B cell (primary cell): ENCODE results near the gene PIK3C2G. TPM values are rescaled to one million over a fixed set of nuclear protein-coding genes. Genes with fewer than 3 reads are reported as not detected.
"Not testable (repeated sequence)": the region's sequence is repeated elsewhere in the genome, so short reads cannot be mapped to it uniquely, and the experiment has no call there.

Experiments
- ATAC-seq: fragments of 200-7000 bp; cut with Tn5 transposase; one replicate; pipeline ENCODE4 v1.10.0; 2021; ENCODE audit warnings: low read depth, mild to moderate bottlenecking, moderate number of reproducible peaks, moderate library complexity
- CTCF ChIA-PET: fragments of 350-600 bp; sonication (Branson Sonifier 250); formaldehyde crosslinking; loops from one replicate; lab custom pipeline; 2021; ENCODE audit warnings: antibody characterized with exemption, inconsistent platforms; lab: Charles Lee
- POLR2A ChIA-PET: fragments of 350-600 bp; sonication (Branson Sonifier 250); formaldehyde crosslinking; loops from one replicate; lab custom pipeline; 2021; ENCODE audit warnings: antibody characterized with exemption; lab: Charles Lee
- DNase-seq: peaks from one replicate; pipeline ENCODE4 v3.0.0; 2013
- H2AFZ ChIP-seq: 2 replicates; pipeline ENCODE4 v1.6.1; 2012; ENCODE audit warnings: mild to moderate bottlenecking, low read depth, low read length; ENCODE audit not compliant: insufficient read depth, poor library complexity, severe bottlenecking
- H3K27ac ChIP-seq, 2 donors: 1 replicate in 1 of 2; 2 replicates in 1 of 2; pipeline ENCODE4 v1.5.1; 2012 to 2013; ENCODE audit warnings: low read length in 2 of 2, mild to moderate bottlenecking in 2 of 2, moderate library complexity in 1 of 2
- H3K27me3 ChIP-seq, 4 experiments: fragments of 200-600 bp in 1 of 4; sonication (generic) in 1 of 4; replicated peaks in 1 of 4; 1 replicate in 2 of 4; 2 replicates in 2 of 4; pipeline versions ENCODE4 v1.6.1 to v1.7.0; 2013 to 2016; ENCODE audit warnings: low read length in 3 of 4, mild to moderate bottlenecking in 2 of 4, mixed read lengths in 1 of 4, moderate library complexity in 1 of 4; ENCODE audit not compliant: insufficient read depth in 4 of 4, control insufficient read depth in 3 of 4; ENCODE audit errors: control extremely low read depth in 1 of 4
- H3K36me3 ChIP-seq, 2 experiments: replicated peaks in 1 of 2; 1 replicate in 1 of 2; 2 replicates in 1 of 2; pipeline versions ENCODE4 v1.6.1 to v1.7.1; 2013; ENCODE audit warnings: low read length in 1 of 2; ENCODE audit not compliant: insufficient read depth in 2 of 2, control insufficient read depth in 1 of 2; ENCODE audit errors: control extremely low read depth in 1 of 2, extremely low read depth in 1 of 2
- H3K4me1 ChIP-seq, 2 donors: fragments of 200-600 bp in 1 of 2; sonication (generic) in 1 of 2; 1 replicate in 1 of 2; 2 replicates in 1 of 2; pipeline versions ENCODE4 v1.5.1 to v1.6.1; 2013 to 2017; ENCODE audit warnings: low read length in 2 of 2; ENCODE audit not compliant: control insufficient read depth in 2 of 2, insufficient read depth in 2 of 2
- H3K4me2 ChIP-seq: replicated peaks from 2 replicates; pipeline ENCODE3; 2012; ENCODE audit warnings: mild to moderate bottlenecking, low read depth, low read length; ENCODE audit not compliant: poor library complexity, severe bottlenecking
- H3K4me3 ChIP-seq, 5 experiments: fragments of 200-600 bp in 1 of 5; sonication (generic) in 1 of 5; 1 replicate in 3 of 5; 2 replicates in 2 of 5; pipeline versions ENCODE4 v1.5.1 to v1.7.0; 2011 to 2016; ENCODE audit warnings: low read length in 4 of 5, mild to moderate bottlenecking in 4 of 5, low read depth in 2 of 5, control low read depth in 1 of 5, moderate library complexity in 1 of 5; ENCODE audit not compliant: insufficient read depth in 1 of 5; ENCODE audit errors: control extremely low read depth in 1 of 5, extremely low read depth in 1 of 5
- H3K79me2 ChIP-seq: fragments of 200-600 bp; sonication (generic); one replicate; pipeline ENCODE4 v1.6.0; 2016; ENCODE audit warnings: low read length; ENCODE audit not compliant: control insufficient read depth, insufficient read depth
- H3K9ac ChIP-seq: fragments of 200-600 bp; sonication (generic); 2 replicates; pipeline ENCODE4 v1.6.1; 2017; ENCODE audit warnings: mild to moderate bottlenecking, low read length, moderate library complexity
- H3K9me3 ChIP-seq, 3 donors: one replicate each; pipeline versions ENCODE4 v1.6.1 to v1.7.1; 2013; ENCODE audit warnings: low read length in 2 of 3; ENCODE audit not compliant: control insufficient read depth in 2 of 3, insufficient read depth in 1 of 3; ENCODE audit errors: control extremely low read depth in 1 of 3
- H4K20me1 ChIP-seq: 2 replicates; pipeline ENCODE4 v1.6.0; 2012; ENCODE audit warnings: mild to moderate bottlenecking, low read length; ENCODE audit not compliant: insufficient read depth, control insufficient read depth, poor library complexity, severe bottlenecking
- H3K27ac Mint-ChIP-seq: one replicate; pipeline ENCODE4 v1.8.0; 2021; ENCODE audit warnings: mixed read lengths
- H3K27me3 Mint-ChIP-seq: one replicate; pipeline ENCODE4 v1.8.0; 2021; ENCODE audit warnings: mixed read lengths
- H3K4me1 Mint-ChIP-seq: one replicate; pipeline ENCODE4 v1.8.0; 2021; ENCODE audit warnings: mixed read lengths
- H3K4me3 Mint-ChIP-seq: one replicate; pipeline ENCODE4 v1.8.0; 2021; ENCODE audit warnings: mixed read lengths
- H3K9me3 Mint-ChIP-seq: one replicate; pipeline ENCODE4 v1.8.0; 2022; ENCODE audit warnings: mixed read lengths; ENCODE audit not compliant: insufficient read depth
- CTCF ChIP-seq: fragments of 200-600 bp; IDR thresholded peaks from one replicate; pipeline ENCODE4 v1.8.0; 2022; ENCODE audit warnings: antibody characterized with exemption, mild to moderate bottlenecking
- EZH2 ChIP-seq: IDR thresholded peaks from 2 replicates; pipeline ENCODE4 v1.6.1; 2012; ENCODE audit warnings: borderline replicate concordance, low read depth, mild to moderate bottlenecking, moderate library complexity, low read length; ENCODE audit not compliant: insufficient read depth, poor library complexity, severe bottlenecking
- WGBS: methylation state at CpG from one replicate; pipeline ENCODE4 v1.1.5; 2013; ENCODE audit warnings: missing lambda C conversion rate; ENCODE audit not compliant: insufficient coverage; 5-methylcytosine and 5-hydroxymethylcytosine counted together
- intact Hi-C: fragments of 100-400 bp; cut with micrococcal nuclease; formaldehyde crosslinking; loops from one replicate; pipeline ENCODE4 v1.10.0; 2022
- polyA plus RNA-seq: library from polyadenylated mRNA; depleted of rRNA; stranded (reverse); fragments of >200 nt; gene quantifications from 2 replicates; pipeline ENCODE4 v1.2.3, GENCODE V29; 2012
- total RNA-seq, 2 donors: library from RNA; stranded (reverse); fragments of 120-200 nt in 1 of 2; gene quantifications; 1 replicate in 1 of 2; 2 replicates in 1 of 2; pipeline versions ENCODE4 v1.2.3 to v1.2.4, GENCODE V29; 2013 to 2022

PIK3C2G gene
- total and polyA plus RNA-seq, 2 donors (not counting 1 experiment from before 2014, with no cell fraction given): not detected

- intact Hi-C loops: no loop called here
- H3K9me3 ChIP-seq: no peaks in the 10 kb centered on the region
- no peaks in the 10 kb centered on the region for H4K20me1 ChIP-seq
- TF ChIP-seq CTCF: no peak
- TF ChIP-seq EZH2: no peak
- DNase-seq (no peak), ATAC-seq (no peak)
- H2AFZ ChIP-seq: no peak overlapping the region
- Mint-ChIP-seq H3K4me1 (no peaks in the 10 kb centered on the region), H3K27ac (no peak overlapping the region), H3K9me3 (no peaks in the 10 kb centered on the region), H3K4me3 (no peak overlapping the region), H3K27me3 (no peaks in the 10 kb centered on the region)
- ChIA-PET POLR2A (no interaction called here), CTCF (no interaction called here)
- H3K36me3 ChIP-seq: no peaks in the 10 kb centered on the region
- no CpG with 5 or more reads among the region's 1 CpG for WGBS
- no peaks in the 10 kb centered on the region for H3K79me2 ChIP-seq
- no peak overlapping the region for H3K4me2 ChIP-seq
- H3K4me1 ChIP-seq: no peaks in the 10 kb centered on the region
- H3K4me3 ChIP-seq: no peak overlapping the region
- H3K27me3 ChIP-seq: no peaks in the 10 kb centered on the region
- H3K9ac ChIP-seq: no peak overlapping the region
- H3K27ac ChIP-seq: no peak overlapping the region
These were observed 7.2 kb upstream of the PIK3C2G start for GRCh38 chr12:18254081-18254480.

GRCh38 chr12:18255004-18255403 is 6.3 kb upstream of the PIK3C2G start:
- H3K27ac Mint-ChIP-seq, intact Hi-C loops, POLR2A ChIA-PET, H3K4me2 ChIP-seq, H3K4me1 ChIP-seq, H3K27ac ChIP-seq, ATAC-seq, H3K4me1 Mint-ChIP-seq, DNase-seq, H3K79me2 ChIP-seq, H3K4me3 ChIP-seq, H3K9ac ChIP-seq, CTCF ChIA-PET, H3K27me3 Mint-ChIP-seq, H3K36me3 ChIP-seq, H3K9me3 Mint-ChIP-seq, H2AFZ ChIP-seq, H3K27me3 ChIP-seq, H4K20me1 ChIP-seq, H3K9me3 ChIP-seq, H3K4me3 Mint-ChIP-seq: not testable (repeated sequence)
- WGBS: no CpG with 5 or more reads among the region's 6 CpGs
